ENCODE measurements around the gene IKBKE. TPM values are rescaled to one million over a fixed set of nuclear protein-coding genes. Genes with fewer than 3 reads are reported as not detected.

Gene IKBKE
- total and polyA plus RNA-seq, 2 donors (not counting 3 experiments of a cell fraction or from before 2014, with no cell fraction given) = 17.9 to 20.7 TPM

- no peaks in the 10 kb centered on the region for H3K4me1 ChIP-seq (ENCODE audit: control insufficient read depth, extremely low read depth, insufficient read depth, low read length)
- DNase-seq (ENCODE audit: low read depth, low spot score) = no peak
- CTCF ChIA-PET = interaction anchor here (1.1 to 2.1 kb wide), 4 partner anchors 13 to 81 kb away, joined by 3 to 18 read pairs (median 8); no protein-coding TSS in a partner anchor
- no peaks in the 10 kb centered on the region for H3K36me3 ChIP-seq (ENCODE audit: control insufficient read depth in 2 of 2, extremely low read depth in 1 of 2, insufficient read depth in 2 of 2, low read length in 2 of 2)
- H3K27me3 ChIP-seq (ENCODE audit: control insufficient read depth in 2 of 2, insufficient read depth in 2 of 2, low read length in 2 of 2) = peaks cover 41 to 45% of the 10 kb centered on the region in 2 experiments
- TF ChIP-seq MAX (IDR thresholded peaks at IDR 0.05; ENCODE audit: insufficient read depth, insufficient read length) (no peak), GATA2 (IDR thresholded peaks at IDR 0.05; ENCODE audit: insufficient read depth, insufficient read length, low read depth, low read length) (no peak), FOS (IDR thresholded peaks at IDR 0.05; ENCODE audit: borderline replicate concordance, insufficient read depth, low read length) (no peak), JUN (IDR thresholded peaks at IDR 0.05; ENCODE audit: borderline replicate concordance, insufficient read depth, insufficient read length, low read depth) (no peak), POLR2AphosphoS5 (IDR thresholded peaks at IDR 0.05; ENCODE audit: insufficient read depth, low read depth, low read length) (no peak), EZH2 (IDR thresholded peaks at IDR 0.05; ENCODE audit: borderline replicate concordance, low read depth, low read length, severe bottlenecking) (no peak), POLR2A (IDR thresholded peaks at IDR 0.05; ENCODE audit: low read depth, low read length) (no peak), MYC (IDR thresholded peaks at IDR 0.05; ENCODE audit: low read depth, low read length) (no peak)
- TF ChIP-seq, protein P1, sequence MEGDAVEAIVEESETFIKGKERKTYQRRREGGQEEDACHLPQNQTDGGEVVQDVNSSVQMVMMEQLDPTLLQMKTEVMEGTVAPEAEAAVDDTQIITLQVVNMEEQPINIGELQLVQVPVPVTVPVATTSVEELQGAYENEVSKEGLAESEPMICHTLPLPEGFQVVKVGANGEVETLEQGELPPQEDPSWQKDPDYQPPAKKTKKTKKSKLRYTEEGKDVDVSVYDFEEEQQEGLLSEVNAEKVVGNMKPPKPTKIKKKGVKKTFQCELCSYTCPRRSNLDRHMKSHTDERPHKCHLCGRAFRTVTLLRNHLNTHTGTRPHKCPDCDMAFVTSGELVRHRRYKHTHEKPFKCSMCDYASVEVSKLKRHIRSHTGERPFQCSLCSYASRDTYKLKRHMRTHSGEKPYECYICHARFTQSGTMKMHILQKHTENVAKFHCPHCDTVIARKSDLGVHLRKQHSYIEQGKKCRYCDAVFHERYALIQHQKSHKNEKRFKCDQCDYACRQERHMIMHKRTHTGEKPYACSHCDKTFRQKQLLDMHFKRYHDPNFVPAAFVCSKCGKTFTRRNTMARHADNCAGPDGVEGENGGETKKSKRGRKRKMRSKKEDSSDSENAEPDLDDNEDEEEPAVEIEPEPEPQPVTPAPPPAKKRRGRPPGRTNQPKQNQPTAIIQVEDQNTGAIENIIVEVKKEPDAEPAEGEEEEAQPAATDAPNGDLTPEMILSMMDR (IDR thresholded peaks at IDR 0.05; ENCODE audit: extremely low read depth in 1 of 2, insufficient read depth in 1 of 2, low read depth in 1 of 2, low read length in 2 of 2) = no peak
- intact Hi-C loops (cut with micrococcal nuclease) = loop anchor here (1.0 kb wide), 1 partner anchor 21 kb away; no protein-coding TSS in a partner anchor
- POLR2A ChIA-PET = no interaction called here
- FAIRE-seq = no peak
- no peak overlapping the region for H3K4me2 ChIP-seq (ENCODE audit: insufficient read depth, low read length)
- H2AFZ ChIP-seq (ENCODE audit: low read depth, low read length) = no peak overlapping the region
- no peaks in the 10 kb centered on the region for H3K9me1 ChIP-seq (replicated peaks; ENCODE audit: control insufficient read depth, extremely low read depth, insufficient read depth, low read length)
- no TSS peak for BruUV-seq (replicated peaks)
- no peak overlapping the region for H3K4me3 ChIP-seq (replicated peaks in 1 of 3; ENCODE audit: insufficient read depth in 1 of 3, low read depth in 1 of 3, low read length in 3 of 3)
- H4K20me1 ChIP-seq (replicated peaks; ENCODE audit: control insufficient read depth, extremely low read depth, insufficient read depth, low read length) = no peaks in the 10 kb centered on the region
- dilution Hi-C loops (cut with MboI; ENCODE audit: extremely low pct_ligation_motif_present, low sequenced_read_pairs) = no loop called here
- H3K79me2 ChIP-seq (ENCODE audit: control insufficient read depth, insufficient read depth, low read length) = no peaks in the 10 kb centered on the region
- no peak overlapping the region for H3K9ac ChIP-seq (replicated peaks; ENCODE audit: extremely low read depth, insufficient read depth, low read length)
- no peak overlapping the region for H3K27ac ChIP-seq (ENCODE audit: insufficient read depth, low read depth, low read length)
- H3K9me3 ChIP-seq (replicated peaks; ENCODE audit: control insufficient read depth, insufficient read depth, low read length) = no peaks in the 10 kb centered on the region
Measured at GRCh38 chr1:206502812-206503211, 32.5 kb downstream of the IKBKE start.

Measured in endothelial cell of umbilical vein (primary cell).